HG02885 (cell line): ENCODE results near the gene PAWR.

Experiments used
- ATAC-seq: cut with Tn5 transposase; IDR thresholded peaks from one replicate; pipeline ENCODE4 v1.9.1; 2021; ENCODE audit warnings: mild to moderate bottlenecking; ENCODE audit not compliant: unreplicated experiment, poor library complexity

The PAWR gene

DNA sequence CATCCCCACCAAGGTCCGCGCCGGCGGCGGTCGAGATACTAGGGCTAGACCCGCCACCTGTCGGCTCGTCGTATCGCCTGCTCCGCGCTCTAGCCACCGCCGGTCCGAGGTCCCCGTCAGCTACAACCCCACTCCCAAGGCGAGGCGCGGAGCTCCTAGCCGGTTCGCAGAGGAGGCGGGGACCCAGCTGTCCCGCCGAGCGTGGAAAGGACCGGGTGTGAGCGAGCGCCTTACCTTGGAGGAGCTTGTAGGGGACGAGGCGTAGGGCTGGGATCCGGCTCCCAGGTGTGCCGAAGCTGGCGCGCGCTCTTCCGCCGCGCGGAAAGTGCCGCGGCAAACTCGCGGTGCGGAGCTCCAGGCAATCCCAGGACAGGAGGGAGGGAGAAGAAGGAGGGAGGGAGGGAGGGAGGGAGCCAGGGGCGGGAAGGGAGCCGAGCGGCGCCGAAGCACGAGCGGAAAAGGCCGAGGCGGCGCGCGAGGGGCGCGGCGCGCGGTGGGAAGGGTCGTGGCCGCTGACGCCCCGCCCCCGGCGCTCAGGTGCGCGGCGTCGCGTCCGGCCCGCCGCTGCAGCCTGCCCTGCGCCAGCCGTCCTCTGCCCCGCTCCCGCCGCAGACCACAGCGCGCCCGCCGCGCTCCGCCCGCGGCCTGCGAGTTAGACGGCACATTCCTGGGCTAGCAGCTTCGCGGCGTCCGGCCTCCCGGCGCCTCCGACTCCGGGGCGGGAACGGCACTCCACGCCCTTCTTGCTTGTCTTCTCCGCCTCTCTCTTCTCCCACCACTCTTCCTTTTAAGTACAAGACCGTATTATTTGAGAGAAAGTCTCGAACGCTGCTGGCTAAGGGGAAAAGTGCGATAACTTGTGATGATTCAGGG lies at the start of gene PAWR:
TSS of gene PAWR (minus strand) at position 327 of the 873 bp plus-strand sequence. CDS start 720 bp downstream, outside the sequence.
- ATAC-seq: peak; percentile 68

DNA sequence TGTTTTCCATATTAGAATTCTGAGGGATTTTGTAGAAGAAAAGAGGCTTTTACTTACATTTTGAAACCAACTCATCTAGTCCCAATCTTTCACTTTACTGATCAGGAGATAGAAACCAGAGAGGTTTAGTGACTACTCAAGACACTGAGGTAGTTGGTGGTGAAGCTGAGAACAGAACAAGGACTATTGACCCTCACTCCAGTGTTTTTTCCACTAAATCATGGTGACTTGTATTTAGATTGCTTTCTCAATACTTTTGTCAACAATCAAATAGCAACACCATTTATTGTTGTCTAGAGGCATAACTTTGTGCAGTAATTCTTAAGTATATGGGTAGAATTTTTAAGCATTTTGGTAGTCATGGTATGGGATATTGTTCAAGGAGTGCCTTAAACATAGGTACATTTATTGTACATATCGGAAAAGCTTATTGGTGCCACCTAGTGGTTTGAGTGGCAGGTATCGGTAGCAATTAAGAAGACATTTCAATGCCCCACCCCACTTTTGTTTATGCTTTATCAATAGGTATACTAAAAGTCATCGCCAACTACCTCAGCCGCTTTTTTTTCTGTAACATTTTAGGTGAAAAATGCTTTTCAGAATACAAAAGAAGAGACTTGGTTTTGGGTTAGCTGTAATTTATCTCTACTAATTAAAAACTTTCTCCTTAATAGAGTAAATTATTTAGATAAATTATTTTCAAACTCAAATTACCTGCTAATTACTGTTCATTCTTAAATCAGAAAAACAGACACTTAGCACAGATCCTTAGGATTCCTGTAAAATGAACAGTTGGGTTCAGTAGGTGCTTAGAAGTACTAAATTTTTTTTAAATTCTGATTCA lies 47.3 kb upstream of the PAWR start:
- ATAC-seq: peak; percentile 91

GRCh38 chr12:79732638-79733037 lies 41.9 kb upstream of the PAWR start:
- no peak for ATAC-seq

- no peak for ATAC-seq
Observed at GRCh38 chr12:79725987-79726386, 35.2 kb upstream of the PAWR start.

DNA sequence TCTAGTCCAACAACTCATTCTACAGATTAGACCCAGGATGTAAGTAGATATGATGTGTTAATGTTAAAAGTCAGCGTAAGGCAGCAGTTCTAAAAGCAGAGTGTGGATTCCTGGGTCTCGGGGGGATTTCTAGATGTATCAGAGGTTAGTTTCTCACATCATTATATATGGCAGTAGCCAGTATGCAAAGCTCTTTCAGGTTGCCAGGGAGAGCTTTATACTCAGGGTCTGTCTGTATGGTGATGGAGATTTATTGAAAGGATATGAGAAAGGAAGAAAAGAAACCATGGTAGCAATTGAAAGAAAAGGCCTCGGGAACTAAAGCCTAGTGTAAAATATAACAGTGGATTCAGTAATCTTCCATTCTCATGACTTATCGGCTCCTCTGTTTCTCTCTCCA lies 26.2 kb upstream of the PAWR start:
- no peak for ATAC-seq

GRCh38 chr12:79715308-79715707 lies 24.5 kb upstream of the PAWR start:
- ATAC-seq: no peak

- ATAC-seq: no peak
Observed at GRCh38 chr12:79710707-79711483, 20.1 kb upstream of the PAWR start.

- ATAC-seq: no peak
Observed at GRCh38 chr12:79707830-79708229, 17.1 kb upstream of the PAWR start.

GRCh38 chr12:79706676-79707075 lies 15.9 kb upstream of the PAWR start:
- no peak for ATAC-seq

- ATAC-seq: no peak
Observed at GRCh38 chr12:79706156-79706555, 15.4 kb upstream of the PAWR start.

- no peak for ATAC-seq
Observed at GRCh38 chr12:79698966-79699365, 8.2 kb upstream of the PAWR start.

- no peak for ATAC-seq
Observed at GRCh38 chr12:79696416-79696815, 5.7 kb upstream of the PAWR start.

DNA sequence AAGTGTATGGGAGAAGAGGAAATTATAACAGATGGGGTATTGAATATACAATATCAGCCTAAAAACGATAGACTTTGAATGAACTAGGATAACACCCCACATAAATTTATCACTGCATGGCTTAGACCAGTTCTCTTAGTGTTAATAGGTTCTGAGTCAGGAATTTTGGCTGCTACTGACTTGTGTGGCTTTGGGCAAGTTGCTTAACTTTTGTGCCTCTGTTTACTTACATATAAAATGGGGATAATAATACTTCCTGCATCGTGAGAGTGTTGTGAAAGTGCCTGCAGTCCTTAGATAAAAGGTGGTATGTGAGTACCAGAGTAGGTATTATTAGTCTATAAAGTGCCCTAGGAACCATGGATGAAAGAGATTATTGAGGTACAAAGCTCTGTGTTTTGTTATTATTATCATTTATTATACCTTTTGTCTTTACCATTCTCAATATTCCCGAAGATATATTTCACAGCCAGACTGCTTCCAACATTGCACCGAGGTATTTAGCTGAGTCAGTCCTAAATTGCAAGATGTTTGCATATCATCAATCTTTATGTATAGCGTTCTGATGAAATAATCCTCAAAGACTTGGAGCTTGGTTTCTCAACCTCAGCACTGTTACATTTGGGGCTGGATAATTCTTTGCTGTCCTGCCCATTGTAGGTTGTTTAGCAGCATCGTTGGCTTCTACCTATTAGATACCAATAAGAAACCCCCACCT lies 2.3 kb upstream of the PAWR start:
- no peak for ATAC-seq

GRCh38 chr12:79691511-79692248 lies 916 bp upstream of the PAWR start:
- no peak for ATAC-seq

DNA sequence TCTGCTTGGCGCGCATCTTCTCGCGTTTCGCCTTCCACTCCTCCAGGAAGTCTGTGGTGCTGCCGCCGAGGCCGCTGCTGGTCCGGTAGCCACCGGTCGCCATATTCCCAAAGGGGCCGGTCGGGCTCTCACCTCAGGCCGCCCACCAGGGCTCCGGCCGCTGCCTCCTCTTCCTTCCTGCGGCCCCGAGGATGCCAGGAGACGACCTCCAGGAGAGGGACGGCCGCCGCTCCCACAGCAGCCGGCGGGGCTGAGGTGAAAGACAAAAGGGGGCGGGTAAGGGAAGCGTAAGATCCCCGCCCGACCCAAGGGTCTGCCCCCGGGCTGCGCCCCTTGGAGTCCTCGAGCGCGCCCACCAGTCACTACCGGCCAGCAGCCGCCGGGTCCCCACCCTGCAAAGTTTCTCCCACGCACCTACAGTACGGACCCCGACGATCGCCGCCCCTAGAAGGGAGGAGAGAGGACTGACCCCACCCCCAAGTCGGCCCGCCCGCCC lies 574 bp downstream of the PAWR start:
- ATAC-seq: peak; percentile 22

- ATAC-seq: peak; percentile 22
Observed at GRCh38 chr12:79689477-79690141, 1.2 kb downstream of the PAWR start.

DNA sequence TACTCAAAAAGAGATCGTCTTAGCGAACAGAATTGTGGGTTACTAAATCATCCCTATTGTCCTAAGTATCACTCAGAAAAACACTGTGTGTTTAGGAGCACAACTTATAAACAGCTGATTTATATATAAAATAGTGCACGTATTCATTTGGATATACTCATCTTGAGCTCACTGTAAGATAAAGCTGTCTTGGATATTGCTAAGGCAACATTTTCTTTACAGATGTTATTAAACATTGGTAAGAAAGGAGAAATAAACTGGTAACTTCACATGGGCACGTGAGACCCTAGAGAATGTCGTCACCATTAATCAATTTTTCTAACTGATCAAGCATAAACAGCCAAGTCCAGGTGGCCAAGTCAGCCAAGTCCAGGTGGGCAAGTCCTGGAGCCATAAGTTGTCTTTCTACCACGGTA lies 1.7 kb downstream of the PAWR start:
- no peak for ATAC-seq

- ATAC-seq: peak; percentile 8
Observed at GRCh38 chr12:79688376-79689060, 2.2 kb downstream of the PAWR start.
